Transverse colon (tissue), 4 donors: ENCODE data around the gene ULBP3.

Experiments used
- EP300 ChIP-seq: sonication (generic); formaldehyde crosslinking; IDR thresholded peaks from one replicate; pipeline ENCODE4 v1.6.1; 2017; ENCODE audit warnings: antibody characterized with exemption, low read depth
- POLR2A ChIP-seq: fragments of 450-650 bp; IDR thresholded peaks from one replicate; pipeline ENCODE4 v1.6.1; 2016; ENCODE audit warnings: antibody characterized with exemption, mild to moderate bottlenecking, moderate library complexity
- POLR2AphosphoS5 ChIP-seq, 3 donors: sonication (generic); formaldehyde crosslinking; IDR thresholded peaks; one replicate each; pipeline ENCODE4 v1.6.1; 2016; ENCODE audit warnings: antibody characterized with exemption in 3 of 3
- TF ChIP-seq, protein P1 (sequence below), 5 experiments: fragments of 200-600 bp in 3 of 5; fragments of 450-650 bp in 2 of 5; sonication (generic) in 3 of 5; IDR thresholded peaks; 1 replicate in 2 of 5; 2 replicates in 3 of 5; pipeline ENCODE4 v1.5.1; 2016 to 2017; ENCODE audit warnings: antibody characterized with exemption in 5 of 5, inconsistent platforms in 3 of 5, mild to moderate bottlenecking in 2 of 5, moderate library complexity in 1 of 5

DNA sequence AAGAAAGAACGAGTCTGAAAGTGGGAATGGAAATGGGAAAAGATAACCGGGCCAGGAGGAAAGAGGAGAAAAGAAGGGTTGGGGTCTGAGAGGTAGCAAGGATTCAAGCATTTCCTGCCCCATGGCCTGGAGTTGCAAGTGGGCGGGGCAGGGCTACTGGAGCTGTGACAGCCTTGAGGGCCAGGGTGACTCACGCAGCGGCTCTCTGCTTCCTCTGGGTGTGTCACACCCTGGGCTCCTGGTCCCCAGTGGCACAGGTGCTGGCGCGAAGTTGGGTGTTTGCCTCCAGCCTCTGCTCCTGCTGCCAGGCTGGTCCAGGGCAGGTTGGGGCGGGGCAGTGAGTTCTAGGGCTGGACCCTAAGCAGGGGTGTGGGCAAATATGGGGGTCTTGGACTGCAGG lies 3.3 kb upstream of the ULBP3 start:
- no peak for TF ChIP-seq EP300
- TF ChIP-seq, protein P1, sequence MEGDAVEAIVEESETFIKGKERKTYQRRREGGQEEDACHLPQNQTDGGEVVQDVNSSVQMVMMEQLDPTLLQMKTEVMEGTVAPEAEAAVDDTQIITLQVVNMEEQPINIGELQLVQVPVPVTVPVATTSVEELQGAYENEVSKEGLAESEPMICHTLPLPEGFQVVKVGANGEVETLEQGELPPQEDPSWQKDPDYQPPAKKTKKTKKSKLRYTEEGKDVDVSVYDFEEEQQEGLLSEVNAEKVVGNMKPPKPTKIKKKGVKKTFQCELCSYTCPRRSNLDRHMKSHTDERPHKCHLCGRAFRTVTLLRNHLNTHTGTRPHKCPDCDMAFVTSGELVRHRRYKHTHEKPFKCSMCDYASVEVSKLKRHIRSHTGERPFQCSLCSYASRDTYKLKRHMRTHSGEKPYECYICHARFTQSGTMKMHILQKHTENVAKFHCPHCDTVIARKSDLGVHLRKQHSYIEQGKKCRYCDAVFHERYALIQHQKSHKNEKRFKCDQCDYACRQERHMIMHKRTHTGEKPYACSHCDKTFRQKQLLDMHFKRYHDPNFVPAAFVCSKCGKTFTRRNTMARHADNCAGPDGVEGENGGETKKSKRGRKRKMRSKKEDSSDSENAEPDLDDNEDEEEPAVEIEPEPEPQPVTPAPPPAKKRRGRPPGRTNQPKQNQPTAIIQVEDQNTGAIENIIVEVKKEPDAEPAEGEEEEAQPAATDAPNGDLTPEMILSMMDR (IDR thresholded peaks at IDR 0.05): no peak
- TF ChIP-seq POLR2A: peak; percentile 27
- TF ChIP-seq POLR2AphosphoS5 (IDR thresholded peaks at IDR 0.05): peak in 2 of 3 donors; percentile 17 to 47
